Trophoblast cell (in vitro differentiated cells and primary cell): ENCODE results near the gene CIT.
"Not testable (repeated sequence)": the region's sequence is repeated elsewhere in the genome, so short reads cannot be mapped to it uniquely, and the experiment has no call there.

Source experiments
- DNase-seq, 2 donors: peaks; one replicate each; pipeline ENCODE4 v3.0.0-alpha.2; 2016
- H2AFZ ChIP-seq: 2 replicates; pipeline ENCODE4 v1.6.1; 2013; ENCODE audit warnings: low read length, moderate library complexity, mild to moderate bottlenecking; ENCODE audit not compliant: insufficient read depth, poor library complexity
- H2AK5ac ChIP-seq: 2 replicates; pipeline ENCODE4 v1.6.1; 2013; ENCODE audit warnings: mild to moderate bottlenecking, low read length
- H2BK120ac ChIP-seq: 2 replicates; pipeline ENCODE4 v1.6.1; 2013; ENCODE audit warnings: low read length, mild to moderate bottlenecking, moderate library complexity; ENCODE audit not compliant: insufficient read depth, poor library complexity
- H2BK12ac ChIP-seq: 2 replicates; pipeline ENCODE4 v1.6.1; 2013; ENCODE audit warnings: mild to moderate bottlenecking, low read length, moderate library complexity
- H2BK5ac ChIP-seq: 2 replicates; pipeline ENCODE4 v1.6.1; 2013; ENCODE audit warnings: low read length, low read depth, moderate library complexity, mild to moderate bottlenecking; ENCODE audit not compliant: poor library complexity
- H3K14ac ChIP-seq: 2 replicates; pipeline ENCODE4 v1.6.1; 2013; ENCODE audit warnings: mild to moderate bottlenecking, low read length
- H3K18ac ChIP-seq: 2 replicates; pipeline ENCODE4 v1.6.1; 2013; ENCODE audit warnings: mild to moderate bottlenecking, low read length
- H3K23ac ChIP-seq: 2 replicates; pipeline ENCODE4 v1.6.1; 2013; ENCODE audit warnings: low read length
- H3K27ac ChIP-seq: 2 replicates; pipeline ENCODE4 v1.5.1; 2013; ENCODE audit warnings: low read depth, mild to moderate bottlenecking, inconsistent platforms, low read length, moderate library complexity
- H3K27me3 ChIP-seq: 2 replicates; pipeline ENCODE4 v1.6.1; 2013; ENCODE audit warnings: inconsistent platforms, mild to moderate bottlenecking, low read length, moderate library complexity; ENCODE audit not compliant: insufficient read depth
- H3K36me3 ChIP-seq, 2 experiments: 1 replicate in 1 of 2; 2 replicates in 1 of 2; pipeline ENCODE4 v1.6.1; 2013; ENCODE audit warnings: low read length in 2 of 2, mild to moderate bottlenecking in 2 of 2, moderate library complexity in 1 of 2; ENCODE audit not compliant: insufficient read depth in 2 of 2, control insufficient read depth in 1 of 2
- H3K4ac ChIP-seq: 2 replicates; pipeline ENCODE4 v1.6.1; 2013; ENCODE audit warnings: low read depth, mild to moderate bottlenecking, low read length, moderate library complexity
- H3K4me1 ChIP-seq, 2 experiments: 1 replicate in 1 of 2; 2 replicates in 1 of 2; pipeline ENCODE4 v1.6.1; 2013; ENCODE audit warnings: low read length in 2 of 2, mild to moderate bottlenecking in 2 of 2, moderate library complexity in 1 of 2; ENCODE audit not compliant: insufficient read depth in 2 of 2, control insufficient read depth in 1 of 2
- H3K4me2 ChIP-seq: 2 replicates; pipeline ENCODE4 v1.6.1; 2013; ENCODE audit warnings: inconsistent platforms, mild to moderate bottlenecking, low read length, moderate library complexity
- H3K4me3 ChIP-seq: 2 replicates; pipeline ENCODE4 v1.5.1; 2013; ENCODE audit warnings: mild to moderate bottlenecking, low read depth, low read length, inconsistent platforms
- H3K79me1 ChIP-seq: one replicate; pipeline ENCODE4 v1.6.1; 2013; ENCODE audit warnings: low read length
- H3K79me2 ChIP-seq: 2 replicates; pipeline ENCODE4 v1.6.1; 2013; ENCODE audit warnings: low read length, mild to moderate bottlenecking; ENCODE audit not compliant: control insufficient read depth, insufficient read depth, poor library complexity
- H3K9ac ChIP-seq: 2 replicates; pipeline ENCODE4 v1.6.1; 2013; ENCODE audit warnings: mild to moderate bottlenecking, low read length
- H3K9me3 ChIP-seq: 2 replicates; pipeline ENCODE4 v1.6.1; 2013; ENCODE audit warnings: low read depth, mild to moderate bottlenecking, control low read depth, inconsistent platforms, low read length; ENCODE audit not compliant: insufficient read depth
- H4K12ac ChIP-seq: 2 replicates; pipeline ENCODE4 v1.6.1; 2013; ENCODE audit warnings: low read depth, mild to moderate bottlenecking, low read length, moderate library complexity
- H4K8ac ChIP-seq: 2 replicates; pipeline ENCODE4 v1.6.1; 2013; ENCODE audit warnings: low read depth, mild to moderate bottlenecking, low read length, moderate library complexity
- H4K91ac ChIP-seq: one replicate; pipeline ENCODE4 v1.6.1; 2013; ENCODE audit warnings: low read depth, mild to moderate bottlenecking, low read length, moderate library complexity
- WGBS: extraction: QIAGEN DNeasy Blood & Tissue Kit; methylation state at CpG from one replicate; pipeline ENCODE4 v1.1.7; 2013; ENCODE audit warnings: missing lambda C conversion rate; ENCODE audit not compliant: insufficient read length, insufficient coverage; ENCODE audit errors: extremely low coverage; 5-methylcytosine and 5-hydroxymethylcytosine counted together

CIT gene

DNA sequence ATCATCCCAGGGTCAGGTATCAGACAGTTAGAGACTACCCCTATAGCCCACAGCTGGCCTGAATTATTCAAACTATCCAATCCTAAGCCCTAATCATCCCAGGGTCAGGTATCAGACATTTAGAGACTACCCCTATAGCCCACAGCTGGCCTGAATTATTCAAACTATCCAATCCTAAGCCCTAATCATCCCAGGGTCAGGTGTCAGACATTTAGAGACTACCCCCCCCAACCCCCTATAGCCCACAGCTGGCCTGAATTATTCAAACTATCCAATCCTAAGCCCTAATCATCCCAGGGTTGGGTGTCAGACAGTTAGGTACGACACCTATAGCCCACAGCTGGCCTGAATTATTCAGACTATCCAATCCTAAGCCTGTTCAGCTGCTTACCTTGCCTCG, 220.1 kb downstream of the CIT start:
- no CpG with 5 or more reads among the region's 2 CpGs for WGBS
- not testable (repeated sequence) for H3K14ac ChIP-seq, H3K18ac ChIP-seq, H4K12ac ChIP-seq, H3K4me3 ChIP-seq, H3K9me3 ChIP-seq, H3K23ac ChIP-seq, H2BK5ac ChIP-seq, H3K4me2 ChIP-seq, H2BK120ac ChIP-seq, H3K36me3 ChIP-seq, H3K79me1 ChIP-seq, H4K8ac ChIP-seq, H3K79me2 ChIP-seq, H3K4me1 ChIP-seq, H3K9ac ChIP-seq, H4K91ac ChIP-seq, H2BK12ac ChIP-seq, H3K27me3 ChIP-seq, H3K27ac ChIP-seq, H2AK5ac ChIP-seq, H3K4ac ChIP-seq, H2AFZ ChIP-seq
- DNase-seq: peak; percentile 85 to 90

DNA sequence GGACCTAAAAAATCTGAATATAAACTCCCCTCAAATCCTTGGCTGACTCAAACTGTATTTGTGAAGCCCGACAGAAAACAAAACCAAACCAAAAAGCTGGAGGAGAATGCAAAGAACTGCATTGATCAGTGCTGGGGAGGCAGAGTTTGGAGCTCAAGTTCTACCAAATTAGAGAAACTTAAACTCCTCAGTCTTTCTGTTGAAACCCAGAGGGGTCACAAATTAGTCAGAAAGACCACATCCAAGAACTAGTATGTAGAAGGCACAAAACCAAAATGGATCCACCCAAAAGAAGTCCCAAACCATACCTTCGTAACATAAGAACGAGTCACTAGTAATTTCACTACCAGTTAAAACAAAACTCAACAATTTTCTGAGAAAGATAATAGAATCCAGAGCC, 224.5 kb downstream of the CIT start:
- Histone ChIP-seq H4K91ac (no peak overlapping the region), H3K23ac (no peak overlapping the region), H3K4ac (no peak overlapping the region), H3K4me1 (no peaks in the 10 kb centered on the region), H2AFZ (no peak overlapping the region), H2BK5ac (no peak overlapping the region), H3K18ac (no peak overlapping the region), H2BK120ac (no peak overlapping the region), H3K27ac (no peak overlapping the region), H3K9ac (no peak overlapping the region), H3K14ac (no peak overlapping the region), H2AK5ac (no peak overlapping the region), H3K79me1 (no peaks in the 10 kb centered on the region), H3K36me3 (no peaks in the 10 kb centered on the region), H2BK12ac (no peak overlapping the region), H3K27me3 (no peaks in the 10 kb centered on the region), H3K4me2 (no peak overlapping the region), H4K12ac (no peak overlapping the region), H3K4me3 (no peak overlapping the region), H3K79me2 (no peaks in the 10 kb centered on the region), H3K9me3 (no peaks in the 10 kb centered on the region), H4K8ac (no peak overlapping the region)
- no peak for DNase-seq
- WGBS: no CpG with 5 or more reads among the region's 3 CpGs

DNA sequence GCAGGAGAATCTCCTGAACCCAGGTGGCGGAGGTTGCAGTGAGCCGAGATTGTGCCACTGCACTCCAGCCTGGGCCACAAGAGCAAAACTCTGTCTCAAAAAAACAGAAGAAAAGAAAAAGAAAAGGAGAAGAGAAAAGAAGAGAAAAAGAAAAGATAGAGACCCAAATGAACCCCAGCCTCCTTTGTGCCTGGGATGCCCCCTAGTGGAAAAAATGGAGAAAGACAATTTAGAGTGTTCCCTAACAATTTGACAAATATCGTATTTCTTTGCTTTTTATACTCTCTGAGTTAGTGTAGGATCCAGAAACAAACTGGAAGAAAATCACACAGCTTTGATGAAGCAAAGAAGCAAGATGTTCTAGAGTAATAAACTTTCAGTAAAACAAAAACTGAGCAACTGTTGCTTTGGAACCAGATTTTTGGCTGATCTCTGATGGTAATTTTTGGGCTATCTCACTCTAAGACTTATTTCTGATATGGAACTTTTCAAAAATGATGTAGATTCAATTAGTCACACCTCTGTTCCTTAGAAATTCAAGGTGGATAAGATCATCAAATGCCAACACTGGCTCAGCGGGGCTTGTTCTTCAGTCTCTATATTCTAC, 227.8 kb downstream of the CIT start:
- H4K12ac ChIP-seq: no peak overlapping the region
- H3K4me3 ChIP-seq: no peak overlapping the region
- no peak overlapping the region for H2AFZ ChIP-seq
- H2BK120ac ChIP-seq: no peak overlapping the region
- H3K79me2 ChIP-seq: no peaks in the 10 kb centered on the region
- H2AK5ac ChIP-seq: no peak overlapping the region
- no peak overlapping the region for H2BK5ac ChIP-seq
- H3K14ac ChIP-seq: no peak overlapping the region
- H3K4ac ChIP-seq: no peak overlapping the region
- no peak overlapping the region for H3K18ac ChIP-seq
- no peak for DNase-seq
- no peaks in the 10 kb centered on the region for H3K9me3 ChIP-seq
- no peak overlapping the region for H4K91ac ChIP-seq
- no peaks in the 10 kb centered on the region for H3K79me1 ChIP-seq
- no peak overlapping the region for H4K8ac ChIP-seq
- H3K9ac ChIP-seq: no peak overlapping the region
- no peak overlapping the region for H2BK12ac ChIP-seq
- no peak overlapping the region for H3K27ac ChIP-seq
- H3K27me3 ChIP-seq: no peaks in the 10 kb centered on the region
- H3K23ac ChIP-seq: no peak overlapping the region
- no CpG with 5 or more reads among the region's 4 CpGs for WGBS
- H3K36me3 ChIP-seq: no peaks in the 10 kb centered on the region
- H3K4me1 ChIP-seq: no peaks in the 10 kb centered on the region
- H3K4me2 ChIP-seq: no peak overlapping the region

DNA sequence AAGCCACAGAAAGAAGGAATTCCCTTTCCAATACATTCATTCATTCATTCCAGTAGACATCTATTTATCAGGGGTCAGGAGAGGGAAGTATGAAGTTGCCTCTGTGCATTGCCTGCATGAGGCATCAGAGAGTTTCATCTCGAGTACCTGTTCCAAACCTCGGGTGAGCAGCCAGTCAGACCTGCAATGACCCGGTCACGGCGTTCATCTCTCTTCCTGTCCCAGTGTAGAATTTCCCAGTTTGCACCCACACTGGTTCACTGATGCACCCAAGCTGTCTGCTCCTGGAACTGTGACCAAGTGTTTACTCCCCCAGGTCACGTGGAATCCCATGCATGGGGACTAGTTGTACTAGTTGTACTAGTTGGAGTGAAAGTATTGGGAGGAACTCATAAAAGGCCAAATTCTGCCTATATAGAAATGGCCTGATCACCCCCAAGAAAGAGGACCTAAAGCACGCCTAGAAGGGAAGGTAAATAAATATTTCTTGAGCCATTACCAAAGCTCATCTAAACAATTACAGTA, 231.5 kb downstream of the CIT start:
- H3K14ac ChIP-seq: no peak overlapping the region
- no peaks in the 10 kb centered on the region for H3K9me3 ChIP-seq
- H3K23ac ChIP-seq: no peak overlapping the region
- H3K27ac ChIP-seq: no peak overlapping the region
- H3K9ac ChIP-seq: no peak overlapping the region
- no peak overlapping the region for H3K4me3 ChIP-seq
- no peaks in the 10 kb centered on the region for H3K4me1 ChIP-seq
- no peak overlapping the region for H4K12ac ChIP-seq
- no peak overlapping the region for H4K91ac ChIP-seq
- no peaks in the 10 kb centered on the region for H3K36me3 ChIP-seq
- H2BK12ac ChIP-seq: no peak overlapping the region
- H3K27me3 ChIP-seq: no peaks in the 10 kb centered on the region
- no peaks in the 10 kb centered on the region for H3K79me2 ChIP-seq
- H3K18ac ChIP-seq: no peak overlapping the region
- no CpG with 5 or more reads among the region's 7 CpGs for WGBS
- no peak overlapping the region for H2BK5ac ChIP-seq
- no peak overlapping the region for H2BK120ac ChIP-seq
- no peak overlapping the region for H4K8ac ChIP-seq
- no peaks in the 10 kb centered on the region for H3K79me1 ChIP-seq
- no peak overlapping the region for H2AK5ac ChIP-seq
- DNase-seq: no peak
- H3K4me2 ChIP-seq: no peak overlapping the region
- no peak overlapping the region for H3K4ac ChIP-seq
- no peak overlapping the region for H2AFZ ChIP-seq
